Neural progenitor cell (in vitro differentiated cells): ENCODE data around the gene GPR107.

Source experiments
- EZH2phosphoT487 ChIP-seq: fragments of 200-600 bp; sonication (generic); IDR thresholded peaks from 2 replicates; pipeline ENCODE4 v1.6.1; 2017; ENCODE audit warnings: antibody characterized with exemption
- TF ChIP-seq, protein P1 (sequence below): fragments of 200-600 bp; sonication (generic); IDR thresholded peaks from 2 replicates; pipeline ENCODE4 v1.5.1; 2017; ENCODE audit warnings: antibody characterized with exemption, mild to moderate bottlenecking

DNA sequence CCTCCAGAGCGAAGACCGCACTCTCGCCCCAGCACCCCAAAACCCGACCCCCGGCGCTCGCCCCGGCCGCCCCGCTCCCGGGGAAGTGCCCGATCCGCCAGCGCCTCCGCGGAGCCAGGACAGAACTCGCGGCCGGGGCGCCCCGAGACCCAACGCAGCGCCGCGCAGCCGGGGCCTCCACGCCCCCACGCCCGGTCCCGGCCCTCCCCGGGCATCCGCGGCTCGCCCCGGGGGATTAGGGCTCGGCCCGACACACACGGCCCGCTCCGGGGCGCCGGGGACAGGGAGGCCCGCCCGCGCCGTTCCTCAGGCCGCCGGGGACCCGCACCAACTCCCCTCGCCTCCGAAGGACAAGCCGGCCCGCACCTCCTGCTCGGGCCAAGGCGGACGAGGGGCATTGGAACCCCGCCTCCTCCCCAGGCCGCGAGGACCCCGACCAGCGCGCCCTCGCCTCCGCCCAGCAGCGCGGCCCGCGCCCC, 11.3 kb upstream of the GPR107 start:
- TF ChIP-seq, protein P1, sequence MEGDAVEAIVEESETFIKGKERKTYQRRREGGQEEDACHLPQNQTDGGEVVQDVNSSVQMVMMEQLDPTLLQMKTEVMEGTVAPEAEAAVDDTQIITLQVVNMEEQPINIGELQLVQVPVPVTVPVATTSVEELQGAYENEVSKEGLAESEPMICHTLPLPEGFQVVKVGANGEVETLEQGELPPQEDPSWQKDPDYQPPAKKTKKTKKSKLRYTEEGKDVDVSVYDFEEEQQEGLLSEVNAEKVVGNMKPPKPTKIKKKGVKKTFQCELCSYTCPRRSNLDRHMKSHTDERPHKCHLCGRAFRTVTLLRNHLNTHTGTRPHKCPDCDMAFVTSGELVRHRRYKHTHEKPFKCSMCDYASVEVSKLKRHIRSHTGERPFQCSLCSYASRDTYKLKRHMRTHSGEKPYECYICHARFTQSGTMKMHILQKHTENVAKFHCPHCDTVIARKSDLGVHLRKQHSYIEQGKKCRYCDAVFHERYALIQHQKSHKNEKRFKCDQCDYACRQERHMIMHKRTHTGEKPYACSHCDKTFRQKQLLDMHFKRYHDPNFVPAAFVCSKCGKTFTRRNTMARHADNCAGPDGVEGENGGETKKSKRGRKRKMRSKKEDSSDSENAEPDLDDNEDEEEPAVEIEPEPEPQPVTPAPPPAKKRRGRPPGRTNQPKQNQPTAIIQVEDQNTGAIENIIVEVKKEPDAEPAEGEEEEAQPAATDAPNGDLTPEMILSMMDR, result no peak
- no peak for TF ChIP-seq EZH2phosphoT487
